IPS DF 6.9 (cell line): ENCODE data around the gene ZNF175.
A peak's percentile ranks its signal among the peaks of the same experiment; 100 is the strongest.

Experiments used
- DNase-seq: peaks from one replicate; pipeline ENCODE4 v3.0.0-alpha.2; 2013; ENCODE audit warnings: low read depth, low spot score
- H3K27ac ChIP-seq: one replicate; pipeline ENCODE4 v1.5.1; 2013; ENCODE audit warnings: low read length, control low read depth
- H3K27me3 ChIP-seq: 2 replicates; pipeline ENCODE4 v1.6.1; 2013; ENCODE audit warnings: mild to moderate bottlenecking, low read length; ENCODE audit not compliant: control insufficient read depth, insufficient read depth
- H3K36me3 ChIP-seq: 2 replicates; pipeline ENCODE4 v1.6.1; 2013; ENCODE audit warnings: low read length; ENCODE audit not compliant: control insufficient read depth, insufficient read depth
- H3K4me1 ChIP-seq: 2 replicates; pipeline ENCODE4 v1.6.1; 2013; ENCODE audit warnings: low read length; ENCODE audit not compliant: control insufficient read depth, insufficient read depth
- H3K4me3 ChIP-seq: 2 replicates; pipeline ENCODE4 v1.5.1; 2013; ENCODE audit warnings: mild to moderate bottlenecking, low read length
- H3K9me3 ChIP-seq: 2 replicates; pipeline ENCODE4 v1.6.1; 2013; ENCODE audit warnings: low read length, inconsistent platforms; ENCODE audit not compliant: control insufficient read depth, insufficient read depth
- WGBS: extraction: QIAGEN DNeasy Blood & Tissue Kit; methylation state at CpG from one replicate; pipeline ENCODE4 v1.1.7; 2013; ENCODE audit warnings: mixed read lengths, missing lambda C conversion rate; ENCODE audit not compliant: insufficient read length, insufficient coverage; 5-methylcytosine and 5-hydroxymethylcytosine counted together

Gene ZNF175

GRCh38 chr19:51590441-51590840 lies 19.4 kb downstream of the ZNF175 start:
- WGBS, result no CpG with 5 or more reads among the region's 3 CpGs
- no peak overlapping the region for H3K27ac ChIP-seq
- no peaks in the 10 kb centered on the region for H3K27me3 ChIP-seq
- peaks cover 4% of the 10 kb centered on the region; the same call in 1 of the 2 replicates for H3K36me3 ChIP-seq
- H3K9me3 ChIP-seq, result no peaks in the 10 kb centered on the region
- no peak overlapping the region for H3K4me3 ChIP-seq
- no peak for DNase-seq
- H3K4me1 ChIP-seq, result no peaks in the 10 kb centered on the region

GRCh38 chr19:51592521-51592920 lies 21.4 kb downstream of the ZNF175 start:
- Histone ChIP-seq H3K4me1 (no peaks in the 10 kb centered on the region), H3K4me3 (no peak overlapping the region), H3K27ac (no peak overlapping the region), H3K9me3 (no peaks in the 10 kb centered on the region), H3K36me3 (peaks cover 4% of the 10 kb centered on the region; the same call in 1 of the 2 replicates), H3K27me3 (no peaks in the 10 kb centered on the region)
- WGBS, result no CpG with 5 or more reads among the region's 1 CpG
- DNase-seq, result no peak

GRCh38 chr19:51593138-51593890 lies 22.2 kb downstream of the ZNF175 start:
- Histone ChIP-seq H3K4me1 (no peaks in the 10 kb centered on the region), H3K9me3 (no peaks in the 10 kb centered on the region), H3K27ac (no peak overlapping the region), H3K4me3 (peak overlapping the region; percentile 71; the same call in 1 of the 2 replicates), H3K27me3 (no peaks in the 10 kb centered on the region), H3K36me3 (no peaks in the 10 kb centered on the region)
- WGBS, result no CpG with 5 or more reads among the region's 10 CpGs
- no peak for DNase-seq

- H3K4me1 ChIP-seq, result no peaks in the 10 kb centered on the region
- H3K4me3 ChIP-seq, result peak overlapping the region; percentile 71; the same call in 1 of the 2 replicates
- no peaks in the 10 kb centered on the region for H3K27me3 ChIP-seq
- DNase-seq, result peak; percentile 89
- H3K27ac ChIP-seq, result no peak overlapping the region
- no peaks in the 10 kb centered on the region for H3K36me3 ChIP-seq
- WGBS, result no CpG with 5 or more reads among the region's 61 CpGs
- no peaks in the 10 kb centered on the region for H3K9me3 ChIP-seq
These were observed 23.1 kb downstream of the ZNF175 start for GRCh38 chr19:51593969-51594773.

- peak overlapping the region; percentile 43; the same call in 1 of the 2 replicates for H3K4me3 ChIP-seq
- no peak overlapping the region for H3K27ac ChIP-seq
- no peaks in the 10 kb centered on the region for H3K9me3 ChIP-seq
- no peaks in the 10 kb centered on the region for H3K4me1 ChIP-seq
- no peaks in the 10 kb centered on the region for H3K36me3 ChIP-seq
- no CpG with 5 or more reads among the region's 6 CpGs for WGBS
- DNase-seq, result no peak
- no peaks in the 10 kb centered on the region for H3K27me3 ChIP-seq
These were observed 23.7 kb downstream of the ZNF175 start for GRCh38 chr19:51594774-51595109.

- Histone ChIP-seq H3K4me1 (no peaks in the 10 kb centered on the region), H3K27me3 (no peaks in the 10 kb centered on the region), H3K4me3 (no peak overlapping the region), H3K9me3 (no peaks in the 10 kb centered on the region), H3K36me3 (no peaks in the 10 kb centered on the region), H3K27ac (no peak overlapping the region)
- DNase-seq, result no peak
- no CpG with 5 or more reads among the region's 8 CpGs for WGBS
These were observed 24.4 kb downstream of the ZNF175 start for GRCh38 chr19:51595190-51596175.

- no CpG with 5 or more reads among the region's 31 CpGs for WGBS
- no peak overlapping the region for H3K4me3 ChIP-seq
These were observed 27.3 kb downstream of the ZNF175 start for GRCh38 chr19:51598159-51598915.

GRCh38 chr19:51599084-51599483 lies 28.0 kb downstream of the ZNF175 start:
- no peaks in the 10 kb centered on the region for H3K36me3 ChIP-seq
- DNase-seq, result no peak
- H3K27ac ChIP-seq, result no peak overlapping the region
- H3K4me1 ChIP-seq, result no peaks in the 10 kb centered on the region
- H3K4me3 ChIP-seq, result no peak overlapping the region
- no peaks in the 10 kb centered on the region for H3K9me3 ChIP-seq
- WGBS, result no CpG with 5 or more reads among the region's 10 CpGs
- no peaks in the 10 kb centered on the region for H3K27me3 ChIP-seq

More at GRCh38 chr19:51598159-51598915, 27.3 kb downstream of the ZNF175 start:
- H3K4me1 ChIP-seq, result no peaks in the 10 kb centered on the region
- no peak for DNase-seq
- H3K36me3 ChIP-seq, result no peaks in the 10 kb centered on the region
- H3K27ac ChIP-seq, result no peak overlapping the region
- no peaks in the 10 kb centered on the region for H3K27me3 ChIP-seq
- H3K9me3 ChIP-seq, result no peaks in the 10 kb centered on the region

- H3K36me3 ChIP-seq, result no peaks in the 10 kb centered on the region
- WGBS, result no CpG with 5 or more reads among the region's 59 CpGs
- no peak overlapping the region for H3K27ac ChIP-seq
- H3K4me3 ChIP-seq, result no peak overlapping the region
- no peaks in the 10 kb centered on the region for H3K27me3 ChIP-seq
- H3K9me3 ChIP-seq, result no peaks in the 10 kb centered on the region
- no peaks in the 10 kb centered on the region for H3K4me1 ChIP-seq
- no peak for DNase-seq
These were observed 30.0 kb downstream of the ZNF175 start for GRCh38 chr19:51600940-51601580.
